HG03439 (cell line): ENCODE results near the gene TLCD2.
A peak's percentile ranks its signal among the peaks of the same experiment; 100 is the strongest.
"Not testable (repeated sequence)": the region's sequence is repeated elsewhere in the genome, so short reads cannot be mapped to it uniquely, and the experiment has no call there.

Experiments
- ATAC-seq: cut with Tn5 transposase; IDR thresholded peaks from one replicate; pipeline ENCODE4 v1.9.1; 2021; ENCODE audit warnings: mild to moderate bottlenecking, moderate library complexity; ENCODE audit not compliant: unreplicated experiment

Gene TLCD2

GRCh38 chr17:1695365-1695764 is 14.8 kb downstream of the TLCD2 start:
- ATAC-seq = no peak

- no peak for ATAC-seq
Observed at GRCh38 chr17:1693339-1693738, 16.8 kb downstream of the TLCD2 start.

GRCh38 chr17:1690544-1691221 is 19.5 kb downstream of the TLCD2 start:
- ATAC-seq = no peak

- not testable (repeated sequence) for ATAC-seq
Observed at GRCh38 chr17:1688405-1688804, 21.8 kb downstream of the TLCD2 start.

- ATAC-seq = no peak
Observed at GRCh38 chr17:1686086-1686485, 24.1 kb downstream of the TLCD2 start.

GRCh38 chr17:1684378-1685189 is 25.6 kb downstream of the TLCD2 start, which contains the start of gene PRPF8:
PRPF8 (minus strand) TSS chr17:1684867; CDS start chr17:1684571, 296 bp downstream.
- ATAC-seq = peak; percentile 98

- ATAC-seq = no peak
Observed at GRCh38 chr17:1683459-1683858, 26.7 kb downstream of the TLCD2 start.

GRCh38 chr17:1676401-1676800 is 33.8 kb downstream of the TLCD2 start:
- ATAC-seq = no peak

- no peak for ATAC-seq
Observed at GRCh38 chr17:1673041-1673785, 37.0 kb downstream of the TLCD2 start.

GRCh38 chr17:1663934-1664333 is 46.2 kb downstream of the TLCD2 start:
- ATAC-seq = not testable (repeated sequence)

GRCh38 chr17:1661045-1661444 is 49.1 kb downstream of the TLCD2 start:
- ATAC-seq = no peak

GRCh38 chr17:1658100-1658499 is 52.1 kb downstream of the TLCD2 start:
- ATAC-seq = no peak

- ATAC-seq = no peak
Observed at GRCh38 chr17:1653735-1654134, 56.4 kb downstream of the TLCD2 start.

- not testable (repeated sequence) for ATAC-seq
Observed at GRCh38 chr17:1652794-1653193, 57.4 kb downstream of the TLCD2 start.
